Smooth muscle cell of the umbilical artery (primary cell): Measurements from ENCODE around the gene CCR9. TPM values are rescaled to one million over a fixed set of nuclear protein-coding genes. Genes with fewer than 3 reads are reported as not detected.

Experiments
- total RNA-seq: library from RNA; depleted of rRNA; stranded (reverse); fragments of >200 nt; gene quantifications from 2 replicates; pipeline ENCODE4 v1.2.3, GENCODE V29; 2014

Gene CCR9
- total RNA-seq = not detected in 2 replicates

DNA sequence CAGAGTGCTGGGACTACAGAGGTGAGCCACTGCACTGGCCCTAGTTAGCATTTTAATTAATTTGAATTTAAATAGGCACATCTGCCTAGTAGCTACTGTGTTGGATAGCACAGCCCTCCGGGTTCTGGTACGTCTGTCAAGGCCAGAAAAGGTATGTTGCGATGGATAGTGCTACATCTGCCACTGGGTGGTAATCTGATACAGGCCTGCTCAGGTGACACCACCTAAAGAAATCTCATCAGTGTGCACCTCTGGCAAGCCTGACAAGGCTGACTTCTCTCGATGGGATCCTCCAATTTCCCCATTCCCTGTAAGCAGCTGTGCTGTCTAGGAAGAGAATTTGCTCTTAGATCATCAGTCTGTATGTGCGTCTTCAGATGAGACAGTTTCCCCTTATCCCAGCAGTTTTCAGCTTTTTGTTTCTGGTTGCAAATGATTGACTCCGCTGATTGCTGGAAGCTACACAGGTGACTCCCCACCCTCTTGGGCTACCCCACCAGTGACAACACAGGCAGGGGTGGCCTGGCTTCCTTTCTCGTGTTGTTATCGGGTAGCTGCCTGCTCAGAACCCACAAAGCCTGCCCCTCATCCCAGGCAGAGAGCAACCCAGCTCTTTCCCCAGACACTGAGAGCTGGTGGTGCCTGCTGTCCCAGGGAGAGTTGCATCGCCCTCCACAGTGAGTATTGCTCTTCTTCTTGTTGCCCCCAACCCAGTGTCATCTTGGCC is at the start of gene CCR9:
TSS of gene CCR9 (plus strand) at position 565 of the 727 bp plus-strand sequence. CDS start 8,391 bp downstream, outside the sequence.

DNA sequence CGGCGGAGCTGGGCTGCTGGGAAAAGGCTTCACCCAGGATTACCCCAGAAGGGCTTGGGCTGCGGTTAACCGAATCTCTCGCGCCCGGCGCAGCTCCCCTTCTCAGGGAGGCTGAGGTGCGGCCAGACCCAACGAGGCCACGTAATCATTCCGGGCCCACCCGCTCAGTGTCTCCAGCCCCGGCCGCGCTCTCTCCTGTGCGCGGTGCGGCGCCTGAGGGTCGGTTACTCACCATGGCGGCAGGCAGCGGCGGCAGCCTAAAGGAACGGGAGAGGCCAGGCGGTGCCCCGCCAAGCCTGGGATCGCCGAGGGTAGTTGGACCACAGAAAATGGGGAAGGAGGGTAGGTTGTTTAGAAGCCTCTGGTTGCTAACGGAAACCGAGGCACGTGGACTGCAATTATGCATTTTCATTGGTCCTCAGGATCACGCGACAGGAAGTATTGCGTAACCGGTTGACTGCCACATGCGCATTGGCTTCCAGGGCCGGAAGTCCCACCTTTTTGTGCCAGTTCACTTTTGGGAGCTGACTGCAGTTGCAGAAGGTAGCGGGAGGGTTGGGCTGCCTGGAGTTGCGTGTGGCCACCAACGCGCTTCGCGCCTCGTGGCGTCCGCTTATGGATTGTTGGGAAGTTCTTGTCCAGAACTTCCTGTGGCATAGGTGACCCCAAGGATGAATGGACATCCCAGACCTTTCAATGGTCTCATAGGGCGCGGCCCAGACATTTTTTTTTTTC is 44.4 kb upstream of the CCR9 start, which contains the start of gene LZTFL1:
TSS of gene LZTFL1 (minus strand) at position 363 of the 735 bp plus-strand sequence. CDS start at position 235, 128 bp downstream.

DNA sequence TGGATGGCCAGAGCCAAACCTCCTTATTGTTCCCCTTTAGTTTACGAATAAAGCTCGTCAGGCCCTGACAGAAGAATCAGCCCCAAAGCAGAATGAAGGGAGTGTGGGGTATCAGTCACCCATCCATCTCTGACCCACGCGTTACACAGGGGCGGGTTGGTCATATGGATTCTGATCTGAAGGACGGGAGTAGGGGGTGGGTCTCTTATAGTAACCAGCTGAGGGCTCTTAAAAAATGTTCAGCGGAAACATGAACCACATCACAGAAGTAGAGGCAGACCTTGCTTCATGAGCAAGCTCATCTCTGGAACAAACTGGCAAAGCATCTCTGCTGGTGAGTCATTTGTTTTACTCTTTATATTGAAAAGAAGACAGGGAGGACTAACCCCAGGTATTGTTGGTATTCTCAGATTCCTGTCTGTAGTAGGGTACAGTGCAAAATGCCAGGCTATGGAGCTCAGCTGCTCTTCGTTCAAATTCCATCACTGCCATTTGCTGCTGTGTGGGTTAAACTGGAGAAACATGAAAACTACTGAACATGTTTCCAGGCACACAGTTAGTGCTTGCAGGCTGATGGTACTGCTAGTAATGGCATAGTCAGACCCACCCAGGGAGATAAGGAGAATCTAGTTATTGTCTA is 57.0 kb downstream of the CCR9 start, which contains the start of gene CXCR6:
TSS of gene CXCR6 (plus strand) at position 258 of the 640 bp plus-strand sequence. CDS start 3,018 bp downstream, outside the sequence.

Other genes with a start within 250 kb of the CCR9 start
- gene SACM1L, start 197.1 kb upstream of the CCR9 start, total RNA-seq = 39.5 and 67.6 TPM in 2 replicates
- not detected in 2 replicates for gene SLC6A20, start 90.0 kb upstream of the CCR9 start, total RNA-seq
- gene LZTFL1, start 44.4 kb upstream of the CCR9 start, total RNA-seq = 19.6 and 26.3 TPM in 2 replicates
- gene CXCR6, start 56.9 kb downstream of the CCR9 start, total RNA-seq = not detected in 2 replicates
- 19.3 and 32.1 TPM in 2 replicates for gene FYCO1, start 109.3 kb downstream of the CCR9 start, total RNA-seq
- gene XCR1, start 140.9 kb downstream of the CCR9 start, total RNA-seq = not detected in 2 replicates